HG02840 (cell line): ENCODE results near the gene GNB2.
A peak's percentile ranks its signal among the peaks of the same experiment; 100 is the strongest.
"Not testable (repeated sequence)": the region's sequence is repeated elsewhere in the genome, so short reads cannot be mapped to it uniquely, and the experiment has no call there.

ENCODE experiments used
- ATAC-seq: cut with Tn5 transposase; IDR thresholded peaks from one replicate; pipeline ENCODE4 v1.9.1; 2021; ENCODE audit warnings: mild to moderate bottlenecking, moderate library complexity, moderate number of reproducible peaks; ENCODE audit not compliant: unreplicated experiment, low FRiP score

Gene GNB2

GRCh38 chr7:100693312-100694097 lies 20.0 kb downstream of the GNB2 start:
- peak; percentile 6 for ATAC-seq

GRCh38 chr7:100694098-100694745 lies 20.7 kb downstream of the GNB2 start, which contains the start of gene GIGYF1:
Gene GIGYF1, minus strand, starts transcription at chr7:100694250. Its CDS starts 6,012 bp downstream, at chr7:100688238.
- ATAC-seq, result peak; percentile 53

- no peak for ATAC-seq
Observed at GRCh38 chr7:100696123-100696521, 22.6 kb downstream of the GNB2 start.

GRCh38 chr7:100699018-100699417 lies 25.5 kb downstream of the GNB2 start:
- ATAC-seq, result no peak

GRCh38 chr7:100701089-100701488 lies 27.5 kb downstream of the GNB2 start:
- ATAC-seq, result not testable (repeated sequence)

- peak; percentile 39 for ATAC-seq
Observed at GRCh38 chr7:100705320-100705752, 31.8 kb downstream of the GNB2 start.

GRCh38 chr7:100705753-100706671 lies 32.5 kb downstream of the GNB2 start, which contains the start of gene POP7:
Gene POP7, plus strand, starts transcription at chr7:100706121. Its CDS starts 710 bp downstream, at chr7:100706831.
- peak; percentile 85 for ATAC-seq

- no peak for ATAC-seq
Observed at GRCh38 chr7:100706672-100707311, 33.3 kb downstream of the GNB2 start.

GRCh38 chr7:100708395-100708794 lies 34.9 kb downstream of the GNB2 start:
- no peak for ATAC-seq

- no peak for ATAC-seq
Observed at GRCh38 chr7:100710452-100710851, 36.9 kb downstream of the GNB2 start.

- no peak for ATAC-seq
Observed at GRCh38 chr7:100711369-100711768, 37.8 kb downstream of the GNB2 start.

GRCh38 chr7:100714725-100715124 lies 41.2 kb downstream of the GNB2 start:
- no peak for ATAC-seq

- ATAC-seq, result not testable (repeated sequence)
Observed at GRCh38 chr7:100717073-100717472, 43.5 kb downstream of the GNB2 start.

GRCh38 chr7:100719523-100720278 lies 46.2 kb downstream of the GNB2 start:
- no peak for ATAC-seq

GRCh38 chr7:100720279-100720670 lies 46.7 kb downstream of the GNB2 start, which contains the start of gene EPO:
Gene EPO, plus strand, starts transcription at chr7:100720468. Its CDS starts 513 bp downstream, at chr7:100720981.
- ATAC-seq, result no peak

- no peak for ATAC-seq
Observed at GRCh38 chr7:100720671-100721504, 47.3 kb downstream of the GNB2 start.

- ATAC-seq, result no peak
Observed at GRCh38 chr7:100721505-100721812, 47.9 kb downstream of the GNB2 start.

- no peak for ATAC-seq
Observed at GRCh38 chr7:100722480-100723212, 49.1 kb downstream of the GNB2 start.
